CD14-positive monocyte (primary cell): Measurements from ENCODE around the gene LTBP2. TPM values are rescaled to one million over a fixed set of nuclear protein-coding genes. Genes with fewer than 3 reads are reported as not detected.

ENCODE experiments used
- DNase-seq, 3 donors: peaks; one replicate each; pipeline ENCODE4 v3.0.0-alpha.2; 2011 to 2022
- H2AFZ ChIP-seq: 2 replicates; pipeline ENCODE4 v1.6.0; 2012; ENCODE audit warnings: mild to moderate bottlenecking, low read depth, low read length, inconsistent platforms; ENCODE audit not compliant: insufficient read depth, poor library complexity, severe bottlenecking
- H3K27ac ChIP-seq, 2 donors: 1 replicate in 1 of 2; 2 replicates in 1 of 2; pipeline ENCODE4 v1.5.1; 2012 to 2013; ENCODE audit warnings: low read length in 2 of 2, control low read depth in 1 of 2, inconsistent platforms in 1 of 2, low read depth in 1 of 2, mild to moderate bottlenecking in 1 of 2
- H3K27me3 ChIP-seq, 2 donors: one replicate each; pipeline versions ENCODE4 v1.6.0 to v1.6.1; 2011 to 2013; ENCODE audit warnings: low read length in 2 of 2; ENCODE audit not compliant: control insufficient read depth in 2 of 2, insufficient read depth in 2 of 2
- H3K36me3 ChIP-seq, 2 donors: replicated peaks in 1 of 2; 1 replicate in 1 of 2; 2 replicates in 1 of 2; pipeline versions ENCODE4 v1.5.1 to v1.6.1; 2012 to 2013; ENCODE audit warnings: low read length in 2 of 2, control low read depth in 1 of 2, inconsistent platforms in 1 of 2, mild to moderate bottlenecking in 1 of 2; ENCODE audit not compliant: insufficient read depth in 2 of 2, control insufficient read depth in 1 of 2
- H3K4me1 ChIP-seq, 2 donors: 1 replicate in 1 of 2; 2 replicates in 1 of 2; pipeline versions ENCODE4 v1.5.1 to v1.6.1; 2012 to 2013; ENCODE audit warnings: low read length in 2 of 2, control low read depth in 1 of 2, inconsistent platforms in 1 of 2, mild to moderate bottlenecking in 1 of 2, moderate library complexity in 1 of 2; ENCODE audit not compliant: insufficient read depth in 2 of 2, control insufficient read depth in 1 of 2
- H3K4me2 ChIP-seq: replicated peaks from 2 replicates; pipeline ENCODE3; 2012; ENCODE audit warnings: low read length, moderate library complexity, mild to moderate bottlenecking; ENCODE audit not compliant: poor library complexity, severe bottlenecking; ENCODE audit errors: extremely low read depth
- H3K4me3 ChIP-seq, 3 experiments: fragments of 200-600 bp in 1 of 3; sonication (generic) in 1 of 3; replicated peaks in 1 of 3; 1 replicate in 2 of 3; 2 replicates in 1 of 3; pipeline ENCODE4 v1.5.1; 2011 to 2013; ENCODE audit warnings: low read length in 3 of 3, mild to moderate bottlenecking in 3 of 3, control low read depth in 2 of 3, low read depth in 2 of 3, inconsistent platforms in 1 of 3, moderate library complexity in 1 of 3
- H3K79me2 ChIP-seq: 2 replicates; pipeline ENCODE4 v1.6.0; 2012; ENCODE audit warnings: mild to moderate bottlenecking, control low read depth, inconsistent platforms, low read length, moderate library complexity; ENCODE audit not compliant: insufficient read depth
- H3K9ac ChIP-seq: 2 replicates; pipeline ENCODE4 v1.6.0; 2017; ENCODE audit warnings: low read length, mild to moderate bottlenecking; ENCODE audit not compliant: insufficient read depth, poor library complexity, severe bottlenecking
- H3K9me3 ChIP-seq, 2 donors: replicated peaks in 1 of 2; 1 replicate in 1 of 2; 2 replicates in 1 of 2; pipeline versions ENCODE4 v1.5.1 to v1.6.1; 2012 to 2013; ENCODE audit warnings: low read length in 2 of 2, control low read depth in 1 of 2; ENCODE audit not compliant: control insufficient read depth in 1 of 2, insufficient read depth in 1 of 2
- H4K20me1 ChIP-seq: 2 replicates; pipeline ENCODE4 v1.6.0; 2012; ENCODE audit warnings: mild to moderate bottlenecking, low read length, control low read depth, moderate library complexity; ENCODE audit not compliant: insufficient read depth
- H3K27ac Mint-ChIP-seq, 7 donors: one replicate each; pipeline ENCODE4 v1.8.0; 2020; ENCODE audit warnings: mild to moderate bottlenecking in 7 of 7, mixed read lengths in 7 of 7, moderate library complexity in 6 of 7, inconsistent platforms in 2 of 7
- H3K27me3 Mint-ChIP-seq, 3 donors: one replicate each; pipeline ENCODE4 v1.8.0; 2021 to 2022; ENCODE audit warnings: low read depth in 3 of 3, mild to moderate bottlenecking in 3 of 3, mixed read lengths in 3 of 3, moderate library complexity in 3 of 3, inconsistent platforms in 1 of 3
- H3K36me3 Mint-ChIP-seq, 2 donors: one replicate each; pipeline ENCODE4 v1.8.0; 2020; ENCODE audit warnings: mixed read lengths in 2 of 2, inconsistent platforms in 1 of 2, mild to moderate bottlenecking in 1 of 2
- H3K4me1 Mint-ChIP-seq: one replicate; pipeline ENCODE4 v1.8.0; 2020; ENCODE audit warnings: mild to moderate bottlenecking, mixed read lengths
- H3K4me3 Mint-ChIP-seq, 2 donors: one replicate each; pipeline ENCODE4 v1.8.0; 2020; ENCODE audit warnings: mild to moderate bottlenecking in 2 of 2, mixed read lengths in 2 of 2, moderate library complexity in 1 of 2
- H3K9me3 Mint-ChIP-seq, 7 donors: one replicate each; pipeline ENCODE4 v1.8.0; 2020 to 2022; ENCODE audit warnings: mixed read lengths in 7 of 7, mild to moderate bottlenecking in 6 of 7, moderate library complexity in 6 of 7, inconsistent platforms in 2 of 7
- CTCF ChIP-seq: fragments of 200-600 bp; IDR thresholded peaks from one replicate; pipeline ENCODE4 v1.8.0; 2022; ENCODE audit warnings: antibody characterized with exemption, mild to moderate bottlenecking
- WGBS: methylation state at CpG from one replicate; pipeline ENCODE4 v1.1.5; 2013; ENCODE audit warnings: missing lambda C conversion rate; ENCODE audit not compliant: insufficient coverage; 5-methylcytosine and 5-hydroxymethylcytosine counted together
- intact Hi-C, 2 donors: fragments of 100-400 bp; cut with micrococcal nuclease; formaldehyde crosslinking; loops; one replicate each; pipeline versions ENCODE4 v1.15.0 to v1.15.1; 2023
- polyA plus RNA-seq, 3 donors: library from polyadenylated mRNA; depleted of rRNA in 1 of 3; unstranded in 2 of 3; stranded (reverse) in 1 of 3; fragments of 300-500 nt in 2 of 3; fragments of >200 nt in 1 of 3; fragmentation: Illumina TruSeq in 2 of 3; gene quantifications; 1 replicate in 2 of 3; 2 replicates in 1 of 3; pipeline ENCODE4 v1.2.3, GENCODE V29; 2012 to 2021

LTBP2 gene
- polyA plus RNA-seq, 3 donors, result 0.04 to 0.24 (median 0.11) TPM

- Histone ChIP-seq H2AFZ (no peak overlapping the region), H3K27me3 (no peaks in the 10 kb centered on the region), H4K20me1 (no peaks in the 10 kb centered on the region), H3K9me3 (no peaks in the 10 kb centered on the region), H3K36me3 (no peaks in the 10 kb centered on the region), H3K79me2 (no peaks in the 10 kb centered on the region), H3K4me3 (no peak overlapping the region), H3K4me1 (no peaks in the 10 kb centered on the region), H3K4me2 (no peak overlapping the region), H3K9ac (no peak overlapping the region), H3K27ac (no peak overlapping the region)
- Mint-ChIP-seq H3K27me3 (peaks cover 0 to 9% (median 8%) of the 10 kb centered on the region in 3 donors), H3K4me3 (no peak overlapping the region), H3K9me3 (no peaks in the 10 kb centered on the region), H3K36me3 (no peaks in the 10 kb centered on the region), H3K27ac (no peak overlapping the region), H3K4me1 (no peaks in the 10 kb centered on the region)
- intact Hi-C loops, result no loop called here
- 100% methylated on average over 4 of the region's 5 CpGs for WGBS
- TF ChIP-seq CTCF, result no peak
- DNase-seq, result no peak
These were observed 64.6 kb downstream of the LTBP2 start for GRCh38 chr14:74547331-74547927.

GRCh38 chr14:74546416-74546815, 65.6 kb downstream of the LTBP2 start:
- no peak for TF ChIP-seq CTCF
- H3K36me3 Mint-ChIP-seq, result no peaks in the 10 kb centered on the region
- no peak overlapping the region for H3K27ac Mint-ChIP-seq
- H3K9ac ChIP-seq, result no peak overlapping the region
- no peak overlapping the region for H3K4me3 ChIP-seq
- H3K4me2 ChIP-seq, result no peak overlapping the region
- H3K27me3 ChIP-seq, result no peaks in the 10 kb centered on the region
- H3K79me2 ChIP-seq, result no peaks in the 10 kb centered on the region
- no peaks in the 10 kb centered on the region for H3K36me3 ChIP-seq
- no peaks in the 10 kb centered on the region for H3K9me3 ChIP-seq
- no peak overlapping the region for H3K4me3 Mint-ChIP-seq
- no peaks in the 10 kb centered on the region for H4K20me1 ChIP-seq
- no peak for DNase-seq
- H2AFZ ChIP-seq, result no peak overlapping the region
- intact Hi-C loops, result no loop called here
- H3K9me3 Mint-ChIP-seq, result no peaks in the 10 kb centered on the region
- H3K27ac ChIP-seq, result no peak overlapping the region
- H3K27me3 Mint-ChIP-seq, result peaks cover 0 to 11% (median 8%) of the 10 kb centered on the region in 3 donors
- WGBS, result 82% methylated on average over 9 of the region's 11 CpGs
- H3K4me1 Mint-ChIP-seq, result no peaks in the 10 kb centered on the region
- no peaks in the 10 kb centered on the region for H3K4me1 ChIP-seq
